H9 (cell line): Measurements from ENCODE around the gene FAM170B. TPM values are rescaled to one million over a fixed set of nuclear protein-coding genes. Genes with fewer than 3 reads are reported as not detected.

Source experiments
- DNase-seq: peaks from one replicate; pipeline ENCODE4 v3.0.0-alpha.2; 2017
- H2AFZ ChIP-seq: one replicate; pipeline ENCODE4 v1.6.1; 2013; ENCODE audit warnings: mild to moderate bottlenecking, low read length, control low read depth, moderate library complexity
- H2AK5ac ChIP-seq: 2 replicates; pipeline ENCODE4 v1.6.1; 2013; ENCODE audit warnings: low read length, control low read depth, mixed read lengths; ENCODE audit not compliant: insufficient read length
- H2BK120ac ChIP-seq: one replicate; pipeline ENCODE4 v1.6.1; 2013; ENCODE audit warnings: low read depth, mild to moderate bottlenecking, low read length, control low read depth, inconsistent platforms; ENCODE audit not compliant: poor library complexity, severe bottlenecking
- H2BK12ac ChIP-seq: 2 replicates; pipeline ENCODE4 v1.6.1; 2013; ENCODE audit warnings: low read length, control low read depth, mixed read lengths, low read depth; ENCODE audit not compliant: insufficient read length
- H2BK15ac ChIP-seq: 2 replicates; pipeline ENCODE4 v1.6.1; 2013; ENCODE audit warnings: low read depth, low read length, control low read depth
- H2BK20ac ChIP-seq: one replicate; pipeline ENCODE4 v1.6.1; 2013; ENCODE audit warnings: low read depth, mild to moderate bottlenecking, low read length, control low read depth, inconsistent platforms; ENCODE audit not compliant: poor library complexity, severe bottlenecking
- H2BK5ac ChIP-seq: 2 replicates; pipeline ENCODE4 v1.6.1; 2013; ENCODE audit warnings: low read length, control low read depth, mixed read lengths; ENCODE audit not compliant: insufficient read length
- H3K14ac ChIP-seq: 2 replicates; pipeline ENCODE4 v1.6.1; 2013; ENCODE audit warnings: low read length, control low read depth; ENCODE audit not compliant: insufficient read depth
- H3K18ac ChIP-seq: 2 replicates; pipeline ENCODE4 v1.6.1; 2013; ENCODE audit warnings: low read depth, mild to moderate bottlenecking, mixed read lengths, low read length, control low read depth; ENCODE audit not compliant: insufficient read length
- H3K23ac ChIP-seq: 2 replicates; pipeline ENCODE4 v1.6.1; 2013; ENCODE audit warnings: low read length, control low read depth, mixed read lengths, low read depth; ENCODE audit not compliant: insufficient read length
- H3K23me2 ChIP-seq: 2 replicates; pipeline ENCODE4 v1.6.1; 2013; ENCODE audit warnings: low read depth, mild to moderate bottlenecking, mixed read lengths, low read length, control low read depth; ENCODE audit not compliant: insufficient read length, poor library complexity, severe bottlenecking
- H3K27ac ChIP-seq: 2 replicates; pipeline ENCODE4 v1.5.1; 2013; ENCODE audit warnings: low read length, control low read depth, mixed read lengths, low read depth; ENCODE audit not compliant: insufficient read length
- H3K27me3 ChIP-seq: 2 replicates; pipeline ENCODE4 v1.6.1; 2013; ENCODE audit warnings: low read length, control low read depth, inconsistent platforms; ENCODE audit not compliant: insufficient read depth
- H3K4ac ChIP-seq: 2 replicates; pipeline ENCODE4 v1.6.1; 2013; ENCODE audit warnings: low read depth, mild to moderate bottlenecking, control low read depth, inconsistent platforms, low read length, moderate library complexity
- H3K4me1 ChIP-seq: 2 replicates; pipeline ENCODE4 v1.6.1; 2013; ENCODE audit warnings: low read length, control low read depth, inconsistent platforms; ENCODE audit not compliant: insufficient read depth
- H3K4me2 ChIP-seq: 2 replicates; pipeline ENCODE4 v1.6.1; 2013; ENCODE audit warnings: low read length, control low read depth, mixed read lengths; ENCODE audit not compliant: insufficient read length, insufficient read depth
- H3K56ac ChIP-seq: 2 replicates; pipeline ENCODE4 v1.6.1; 2013; ENCODE audit warnings: low read depth, mild to moderate bottlenecking, mixed read lengths, low read length, control low read depth; ENCODE audit not compliant: insufficient read length
- H3K79me1 ChIP-seq: 2 replicates; pipeline ENCODE4 v1.6.1; 2013; ENCODE audit warnings: low read depth, mild to moderate bottlenecking, moderate library complexity, low read length, control low read depth, inconsistent platforms; ENCODE audit not compliant: insufficient read depth, poor library complexity, severe bottlenecking
- H3K79me2 ChIP-seq: 2 replicates; pipeline ENCODE4 v1.6.1; 2013; ENCODE audit warnings: low read length, control low read depth, inconsistent platforms; ENCODE audit not compliant: insufficient read depth
- H3K9ac ChIP-seq: 2 replicates; pipeline ENCODE4 v1.6.1; 2013; ENCODE audit warnings: low read length, control low read depth, mixed read lengths; ENCODE audit not compliant: insufficient read length; ENCODE audit errors: extremely low read depth
- H3K9me3 ChIP-seq: one replicate; pipeline ENCODE4 v1.6.1; 2013; ENCODE audit warnings: low read depth, low read length, inconsistent platforms; ENCODE audit not compliant: control insufficient read depth
- H3T11ph ChIP-seq: one replicate; pipeline ENCODE4 v1.6.1; 2013; ENCODE audit warnings: mild to moderate bottlenecking, low read length, control low read depth, inconsistent platforms
- H4K20me1 ChIP-seq: one replicate; pipeline ENCODE4 v1.6.1; 2013; ENCODE audit not compliant: control insufficient read depth, insufficient read length, insufficient read depth
- H4K5ac ChIP-seq: 2 replicates; pipeline ENCODE4 v1.6.1; 2013; ENCODE audit warnings: low read depth, mild to moderate bottlenecking, mixed read lengths, low read length, control low read depth; ENCODE audit not compliant: insufficient read length
- H4K8ac ChIP-seq: replicated peaks from 2 replicates; pipeline ENCODE4 v1.6.1; 2013; ENCODE audit warnings: low read length, control low read depth, mixed read lengths, low read depth; ENCODE audit not compliant: insufficient read length
- H4K91ac ChIP-seq: 2 replicates; pipeline ENCODE4 v1.6.1; 2013; ENCODE audit warnings: low read depth, mild to moderate bottlenecking, moderate library complexity, mixed read lengths, low read length, control low read depth; ENCODE audit not compliant: insufficient read length
- H3K27ac Mint-ChIP-seq, 3 experiments: 2 replicates in 2 of 3; 3 replicates in 1 of 3; pipeline ENCODE4 v1.8.0; 2020 to 2021; ENCODE audit warnings: mixed read lengths in 3 of 3, mild to moderate bottlenecking in 1 of 3, moderate library complexity in 1 of 3
- H3K27me3 Mint-ChIP-seq: 2 replicates; pipeline ENCODE4 v1.8.0; 2021; ENCODE audit warnings: low read depth, mild to moderate bottlenecking, moderate library complexity, mixed read lengths
- H3K36me3 Mint-ChIP-seq, 3 experiments: 2 replicates in 2 of 3; 3 replicates in 1 of 3; pipeline ENCODE4 v1.8.0; 2020 to 2021; ENCODE audit warnings: low read depth in 3 of 3, mixed read lengths in 3 of 3; ENCODE audit not compliant: insufficient read depth in 1 of 3
- H3K4me1 Mint-ChIP-seq, 2 experiments: 2 replicates each; pipeline ENCODE4 v1.8.0; 2020; ENCODE audit warnings: mixed read lengths in 2 of 2
- H3K4me3 Mint-ChIP-seq, 2 experiments: 2 replicates in 1 of 2; 3 replicates in 1 of 2; pipeline ENCODE4 v1.8.0; 2020 to 2021; ENCODE audit warnings: mild to moderate bottlenecking in 2 of 2, mixed read lengths in 2 of 2, moderate library complexity in 1 of 2
- H3K9me3 Mint-ChIP-seq, 2 experiments: 2 replicates in 1 of 2; 3 replicates in 1 of 2; pipeline ENCODE4 v1.8.0; 2020; ENCODE audit warnings: mild to moderate bottlenecking in 2 of 2, mixed read lengths in 2 of 2, moderate library complexity in 1 of 2
- CTCF ChIP-seq: fragments of 200-600 bp; sonication (generic); conservative IDR thresholded peaks from 3 replicates; pipeline ENCODE4 v1.8.0; 2021; ENCODE audit warnings: antibody characterized with exemption, mild to moderate bottlenecking
- WGBS: extraction: QIAGEN DNeasy Blood & Tissue Kit; methylation state at CpG from one replicate; pipeline ENCODE4 v1.1.7; 2013; ENCODE audit warnings: missing lambda C conversion rate, low lambda C conversion rate, mixed read lengths; ENCODE audit not compliant: insufficient read length; ENCODE audit errors: extremely low coverage; 5-methylcytosine and 5-hydroxymethylcytosine counted together
- total RNA-seq: library from RNA; stranded (reverse); gene quantifications from 2 replicates; pipeline ENCODE4 v1.2.1, GENCODE V29; 2021

The FAM170B gene
- total RNA-seq, 1 experiment from 2014 or later, result not detected

GRCh38 chr10:49138361-49138891 is 4.6 kb upstream of the FAM170B start:
- no peak overlapping the region for H3K4me2 ChIP-seq
- H3K27ac Mint-ChIP-seq, result no peak overlapping the region

More at GRCh38 chr10:49138361-49138891, 4.6 kb upstream of the FAM170B start:
- H3K36me3 Mint-ChIP-seq, result no peaks in the 10 kb centered on the region; a peak in 1 of 7 replicates
- no peaks in the 10 kb centered on the region for H3K79me1 ChIP-seq
- no peak overlapping the region for H4K5ac ChIP-seq
- no peak overlapping the region for H2BK12ac ChIP-seq
- H3K56ac ChIP-seq, result no peak overlapping the region
- H2BK120ac ChIP-seq, result no peak overlapping the region
- no peak overlapping the region for H2AFZ ChIP-seq
- H2BK15ac ChIP-seq, result no peak overlapping the region
- H3K23ac ChIP-seq, result no peak overlapping the region
- no peak overlapping the region for H3K9ac ChIP-seq
- H2AK5ac ChIP-seq, result no peak overlapping the region
- no peak overlapping the region for H4K8ac ChIP-seq
- H3K4me1 Mint-ChIP-seq, result peaks cover 22 to 29% of the 10 kb centered on the region in 2 experiments
- no peak overlapping the region for H2BK5ac ChIP-seq
- peaks cover 0 to 2% of the 10 kb centered on the region in 2 experiments; a peak in 2 of 5 replicates for H3K9me3 Mint-ChIP-seq
- no peak overlapping the region for H4K91ac ChIP-seq
- no peaks in the 10 kb centered on the region for H3K23me2 ChIP-seq
- H3K18ac ChIP-seq, result no peak overlapping the region
- H3K4me1 ChIP-seq, result no peaks in the 10 kb centered on the region; the same call in 1 of the 2 replicates
- no peaks in the 10 kb centered on the region for H3K9me3 ChIP-seq
- H3K27ac ChIP-seq, result no peak overlapping the region
- no peak overlapping the region for H2BK20ac ChIP-seq
- no peak overlapping the region for H3K4me3 Mint-ChIP-seq
- no peak overlapping the region for H3K14ac ChIP-seq
- H4K20me1 ChIP-seq, result no peaks in the 10 kb centered on the region
- H3K27me3 Mint-ChIP-seq, result peaks cover 2% of the 10 kb centered on the region; the same call in 1 of the 2 replicates
- no peak for DNase-seq
- no peaks in the 10 kb centered on the region for H3K79me2 ChIP-seq
- TF ChIP-seq CTCF, result no peak
- no peak overlapping the region for H3K4ac ChIP-seq
- H3T11ph ChIP-seq, result no peak overlapping the region
- no CpG with 5 or more reads among the region's 7 CpGs for WGBS
- H3K27me3 ChIP-seq, result no peaks in the 10 kb centered on the region
